ENCODE results near the gene PRR29.
A peak's percentile ranks its signal among the peaks of the same experiment; 100 is the strongest.
"Not testable (repeated sequence)": the region's sequence is repeated elsewhere in the genome, so short reads cannot be mapped to it uniquely, and the experiment has no call there.

The PRR29 gene

DNA sequence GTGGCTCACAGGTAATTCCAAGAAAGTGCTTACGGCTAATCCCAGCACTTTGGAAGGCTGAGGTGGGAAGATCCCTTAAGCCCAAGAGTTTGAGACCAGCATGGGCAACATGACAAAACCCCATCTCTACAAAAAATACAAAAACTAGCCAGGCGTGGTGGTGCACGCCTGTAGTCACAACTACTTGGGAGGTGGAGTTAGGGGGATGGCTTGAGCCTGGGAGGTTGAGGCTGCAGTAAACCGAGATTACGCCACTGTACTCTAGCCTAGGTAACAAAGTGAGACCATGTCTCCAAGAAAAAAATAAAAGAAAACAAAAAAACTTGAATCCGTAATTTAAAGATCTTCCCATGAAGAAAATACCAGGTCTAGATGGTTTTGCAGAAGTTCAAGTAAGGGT lies 17.3 kb downstream of the PRR29 start:
- no peak for DNase-seq (ENCODE audit: low read depth)

- DNase-seq (ENCODE audit: low read depth): no peak
Measured at GRCh38 chr17:64016231-64016784, 18.2 kb downstream of the PRR29 start.

- DNase-seq (ENCODE audit: low read depth): no peak
Measured at GRCh38 chr17:64016974-64017373, 18.8 kb downstream of the PRR29 start.

GRCh38 chr17:64017381-64017980 lies 19.3 kb downstream of the PRR29 start:
- no peak for DNase-seq (ENCODE audit: low read depth)

GRCh38 chr17:64019551-64019961 lies 21.4 kb downstream of the PRR29 start:
- not testable (repeated sequence) for DNase-seq (ENCODE audit: low read depth)

DNA sequence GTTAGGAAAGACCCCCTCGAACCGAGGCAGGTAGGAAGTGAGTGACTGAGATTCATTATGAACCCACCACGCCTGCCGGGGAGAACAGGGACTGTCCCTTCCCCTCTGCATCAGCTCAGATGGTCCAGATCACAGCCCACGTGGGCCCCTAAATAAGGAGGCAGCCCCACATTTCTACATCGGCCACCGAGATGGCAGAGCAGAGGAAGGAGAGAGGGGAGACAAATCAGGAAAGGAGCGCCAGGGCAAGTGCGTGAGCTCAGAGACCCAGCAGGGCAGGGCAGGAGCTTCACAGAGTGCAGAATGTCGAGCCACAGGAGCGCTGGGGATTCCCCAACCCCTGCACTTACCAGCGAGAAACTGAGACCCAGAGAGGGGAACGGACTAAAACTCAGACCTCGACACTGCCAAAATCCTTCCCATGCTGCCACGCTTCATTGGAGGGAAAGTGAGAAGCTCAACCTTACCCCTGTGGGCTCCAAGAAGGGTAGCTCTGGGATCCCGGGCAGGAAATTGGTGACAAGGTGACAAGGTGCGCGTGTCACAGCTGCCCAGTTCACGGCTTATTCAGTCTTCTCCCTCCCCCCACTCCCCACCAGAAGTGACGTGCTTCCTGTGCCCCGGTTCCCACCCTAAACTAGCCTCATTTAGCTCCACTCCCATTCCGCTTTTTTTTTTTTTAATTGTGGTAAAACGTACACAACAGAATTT lies 22.1 kb downstream of the PRR29 start, which contains the start of gene ICAM2:
TSS of gene ICAM2 (minus strand) at position 578 of the 711 bp plus-strand sequence. CDS start 13,942 bp downstream, outside the sequence.
- DNase-seq (ENCODE audit: low read depth): peak; percentile 88

DNA sequence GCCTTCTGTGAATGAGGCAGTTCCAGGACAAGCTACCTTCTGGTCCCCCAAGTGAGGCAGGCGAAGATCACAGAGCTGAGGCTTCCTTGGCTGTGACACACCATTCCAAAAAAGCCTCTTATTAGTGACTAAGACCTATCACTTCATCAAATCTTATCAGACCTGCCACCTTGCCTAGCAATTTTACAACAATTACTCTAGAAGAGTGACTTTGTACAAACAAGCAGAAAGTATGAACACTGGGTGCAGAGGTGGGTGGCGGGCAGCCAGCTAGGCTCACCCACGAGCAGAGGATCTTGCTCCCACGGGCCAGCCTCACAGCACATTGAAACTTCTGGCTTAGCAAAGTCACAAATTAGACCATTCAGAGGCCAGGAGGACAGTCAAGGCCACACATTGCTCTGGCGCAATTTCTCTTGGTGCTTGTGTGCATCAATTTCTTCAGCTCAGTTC lies 24.5 kb downstream of the PRR29 start:
- DNase-seq (ENCODE audit: low read depth): no peak

DNA sequence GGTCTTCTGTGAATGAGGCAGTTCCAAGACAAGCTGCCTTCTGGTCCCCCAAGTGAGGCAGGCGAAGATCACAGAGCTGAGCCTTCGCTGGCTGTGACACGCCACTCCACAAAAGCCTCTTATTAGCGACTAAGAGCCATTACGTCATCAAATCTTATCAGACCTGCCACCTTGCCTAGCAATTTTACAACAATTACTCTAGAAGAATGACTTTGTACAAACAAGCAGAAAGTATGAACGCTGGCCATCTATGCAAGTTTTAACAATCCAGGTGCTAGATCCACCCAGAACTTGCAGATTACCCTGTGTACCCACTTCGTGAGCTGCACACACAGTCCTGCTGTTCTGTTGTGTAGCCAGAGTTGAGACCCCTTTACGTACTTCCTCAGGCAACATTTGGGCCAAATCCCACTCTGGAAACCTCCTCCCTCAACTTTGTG lies 26.1 kb downstream of the PRR29 start:
- DNase-seq (ENCODE audit: low read depth): peak; percentile 70

GRCh38 chr17:64024781-64025731 lies 26.9 kb downstream of the PRR29 start:
- DNase-seq (ENCODE audit: low read depth): no peak

GRCh38 chr17:64025732-64026294 lies 27.7 kb downstream of the PRR29 start:
- peak; percentile 83 for DNase-seq (ENCODE audit: low read depth)

DNA sequence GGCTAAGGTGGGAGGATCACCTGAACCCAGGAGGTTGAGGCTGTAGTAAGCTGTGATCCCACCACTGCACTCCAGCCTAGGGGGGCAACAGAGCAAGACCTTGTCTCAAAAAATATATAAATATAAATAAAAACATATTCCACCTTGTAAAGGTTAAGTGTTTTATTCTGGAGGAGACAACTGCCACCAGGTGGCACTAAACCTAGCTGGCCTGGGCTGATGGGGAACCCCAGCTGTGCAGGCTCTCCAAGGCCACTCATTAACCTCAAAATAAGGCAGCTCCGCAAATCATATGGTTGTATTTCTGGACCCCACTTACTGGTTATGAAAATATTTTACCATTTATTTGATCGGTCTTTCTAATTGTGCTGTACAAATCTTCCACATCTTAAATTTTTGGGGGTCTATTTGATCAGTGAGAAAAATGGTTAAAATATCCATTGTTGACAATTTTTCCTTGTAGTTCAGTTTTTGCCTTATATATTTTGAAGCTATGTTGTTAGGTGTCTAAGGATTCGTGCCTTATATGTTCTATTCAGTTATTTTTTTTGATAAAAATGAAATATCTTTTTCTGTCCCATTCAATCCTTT lies 30.8 kb downstream of the PRR29 start:
- no peak for DNase-seq (ENCODE audit: low read depth)

GRCh38 chr17:64032081-64032480 lies 33.9 kb downstream of the PRR29 start:
- DNase-seq (ENCODE audit: low read depth): no peak

DNA sequence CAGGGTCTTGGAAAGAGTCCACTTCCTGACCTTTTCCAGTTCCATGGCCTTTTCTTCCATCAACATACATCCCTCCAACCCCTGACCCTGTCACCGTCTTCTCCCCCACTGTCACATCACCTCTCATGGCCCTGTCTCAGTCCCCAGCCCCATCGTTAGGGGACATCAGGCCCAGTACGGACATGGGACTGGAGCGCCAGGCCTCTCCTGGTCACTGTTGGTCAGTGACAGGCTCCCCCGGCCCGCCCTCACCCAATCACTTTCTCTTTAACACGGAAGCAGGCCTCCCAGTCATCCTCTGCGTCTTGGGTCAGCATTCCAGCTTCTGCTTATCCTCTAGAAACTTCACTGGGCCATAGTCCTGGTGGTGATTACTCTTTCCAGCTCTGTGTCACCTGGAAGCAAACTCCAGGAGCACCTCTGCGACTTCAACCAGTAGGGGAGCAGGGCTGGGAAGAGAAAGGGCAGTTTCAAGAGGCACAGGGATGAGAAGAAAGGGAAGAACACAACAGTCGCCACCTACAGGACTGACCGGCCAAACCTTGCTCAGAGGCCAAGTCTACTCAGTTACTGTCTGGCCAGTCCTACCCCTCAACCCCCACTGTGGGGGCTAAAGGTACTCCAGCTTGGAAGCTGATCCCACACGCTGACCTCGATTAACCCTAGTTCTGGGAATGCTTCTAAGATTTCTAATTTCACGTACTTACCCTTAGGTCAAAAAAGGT lies 38.2 kb downstream of the PRR29 start:
- no peak for DNase-seq (ENCODE audit: low read depth)

DNA sequence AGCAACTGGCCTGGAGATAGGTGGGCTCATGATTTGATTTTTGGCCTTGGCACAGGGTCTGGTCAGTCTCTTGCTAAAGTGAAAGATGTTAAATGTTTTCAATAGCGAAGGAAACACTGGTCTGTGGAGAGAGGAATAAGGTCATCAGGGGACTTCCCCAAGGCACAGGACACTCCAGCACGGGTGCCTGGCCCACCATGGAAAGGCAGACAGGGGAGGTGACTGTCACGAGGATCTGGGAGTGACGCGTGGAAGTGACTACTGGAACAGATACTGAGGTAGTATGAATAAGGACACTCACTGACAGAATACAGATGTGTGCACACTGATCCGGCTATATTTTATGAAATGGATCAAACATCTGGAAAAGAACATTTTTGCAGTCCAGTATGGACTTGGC lies 39.0 kb downstream of the PRR29 start:
- no peak for DNase-seq (ENCODE audit: low read depth)

DNA sequence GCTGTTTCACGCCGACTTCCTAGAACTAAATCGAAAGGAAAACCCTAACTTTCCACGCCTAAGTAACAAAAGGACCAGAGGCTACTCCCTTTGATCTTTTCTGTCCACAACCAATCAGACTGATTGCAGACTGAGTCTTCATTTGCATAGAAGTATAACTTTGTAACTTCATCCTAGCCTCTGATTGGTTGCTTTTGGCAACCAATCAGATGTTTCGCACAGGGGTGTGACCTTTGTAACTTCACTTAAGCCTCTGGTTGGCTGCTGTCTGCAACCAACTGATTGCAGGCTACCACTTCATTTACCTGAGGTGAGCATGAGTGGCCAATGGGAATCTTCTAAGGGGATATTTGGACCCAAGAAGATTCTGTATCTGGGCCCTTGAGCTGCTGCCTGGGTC lies 39.7 kb downstream of the PRR29 start:
- no peak for DNase-seq (ENCODE audit: low read depth)

- DNase-seq (ENCODE audit: low read depth): no peak
Measured at GRCh38 chr17:64038331-64039105, 40.4 kb downstream of the PRR29 start.

DNA sequence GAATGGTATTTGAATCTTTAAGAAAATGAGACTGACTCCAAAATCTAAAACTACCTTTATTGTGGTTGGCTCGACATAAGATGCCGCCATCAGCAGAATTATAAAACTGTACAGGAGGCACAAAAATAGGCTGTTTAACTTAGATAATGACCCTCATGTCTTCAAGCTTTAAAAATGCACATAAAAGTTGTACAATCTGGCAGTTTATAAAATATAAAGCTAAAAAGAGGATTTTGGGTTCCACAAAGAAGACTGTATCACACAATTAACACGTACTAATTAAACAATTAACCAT lies 40.9 kb downstream of the PRR29 start:
- DNase-seq (ENCODE audit: low read depth): no peak

GRCh38 chr17:64040206-64040605 lies 42.1 kb downstream of the PRR29 start:
- no peak for DNase-seq (ENCODE audit: low read depth)

- no peak for DNase-seq (ENCODE audit: low read depth)
Measured at GRCh38 chr17:64041912-64042311, 43.8 kb downstream of the PRR29 start.

All from CMK (cell line).